Ovary (tissue), 3 donors: ENCODE results near the gene ANKMY1.

ENCODE experiments used
- CTCF ChIP-seq, 3 donors: fragments of 450-650 bp in 2 of 3; fragments of 200-600 bp in 1 of 3; IDR thresholded peaks; one replicate each; pipeline versions ENCODE4 v1.5.1 to v1.8.0; 2016 to 2022; ENCODE audit warnings: antibody characterized with exemption in 3 of 3, mild to moderate bottlenecking in 1 of 3
- POLR2A ChIP-seq: fragments of 450-650 bp; IDR thresholded peaks from one replicate; pipeline ENCODE4 v1.6.1; 2017; ENCODE audit warnings: antibody characterized with exemption, mild to moderate bottlenecking, moderate library complexity
- donor health status: DM: no; HTN: no; CAD: no.

- no peak for TF ChIP-seq CTCF (IDR thresholded peaks at IDR 0.05)
- no peak for TF ChIP-seq POLR2A
Measured at GRCh38 chr2:240432820-240433801, 124.7 kb downstream of the ANKMY1 start.
